Panc1 (cell line): Measurements from ENCODE around the gene SLC12A9.

Experiments used
- POLR2AphosphoS5 ChIP-seq: IDR thresholded peaks from 2 replicates; pipeline ENCODE4 v1.6.1; 2012; ENCODE audit warnings: mild to moderate bottlenecking, low read depth, low read length, moderate library complexity
- REST ChIP-seq, 2 experiments: IDR thresholded peaks; 2 replicates each; pipeline ENCODE4 v1.6.1; 2011 to 2012; ENCODE audit warnings: low read depth in 2 of 2, control low read depth in 1 of 2, low read length in 1 of 2, mild to moderate bottlenecking in 1 of 2, moderate library complexity in 1 of 2; ENCODE audit not compliant: insufficient read depth in 1 of 2
- SIN3A ChIP-seq: IDR thresholded peaks from 2 replicates; pipeline ENCODE4 v1.6.1; 2012; ENCODE audit warnings: low read depth, mild to moderate bottlenecking, low read length, moderate library complexity, borderline replicate concordance; ENCODE audit not compliant: insufficient read depth
- TF ChIP-seq, protein P1 (sequence below): fragments of 450-650 bp; IDR thresholded peaks from 2 replicates; pipeline ENCODE4 v1.5.1; 2017; ENCODE audit warnings: mild to moderate bottlenecking

GRCh38 chr7:100866729-100867039 lies 14.2 kb downstream of the SLC12A9 start:
- TF ChIP-seq, protein P1, sequence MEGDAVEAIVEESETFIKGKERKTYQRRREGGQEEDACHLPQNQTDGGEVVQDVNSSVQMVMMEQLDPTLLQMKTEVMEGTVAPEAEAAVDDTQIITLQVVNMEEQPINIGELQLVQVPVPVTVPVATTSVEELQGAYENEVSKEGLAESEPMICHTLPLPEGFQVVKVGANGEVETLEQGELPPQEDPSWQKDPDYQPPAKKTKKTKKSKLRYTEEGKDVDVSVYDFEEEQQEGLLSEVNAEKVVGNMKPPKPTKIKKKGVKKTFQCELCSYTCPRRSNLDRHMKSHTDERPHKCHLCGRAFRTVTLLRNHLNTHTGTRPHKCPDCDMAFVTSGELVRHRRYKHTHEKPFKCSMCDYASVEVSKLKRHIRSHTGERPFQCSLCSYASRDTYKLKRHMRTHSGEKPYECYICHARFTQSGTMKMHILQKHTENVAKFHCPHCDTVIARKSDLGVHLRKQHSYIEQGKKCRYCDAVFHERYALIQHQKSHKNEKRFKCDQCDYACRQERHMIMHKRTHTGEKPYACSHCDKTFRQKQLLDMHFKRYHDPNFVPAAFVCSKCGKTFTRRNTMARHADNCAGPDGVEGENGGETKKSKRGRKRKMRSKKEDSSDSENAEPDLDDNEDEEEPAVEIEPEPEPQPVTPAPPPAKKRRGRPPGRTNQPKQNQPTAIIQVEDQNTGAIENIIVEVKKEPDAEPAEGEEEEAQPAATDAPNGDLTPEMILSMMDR = no peak
- TF ChIP-seq POLR2AphosphoS5 (no peak), SIN3A (no peak), REST (IDR thresholded peaks at IDR 0.05; ENCODE audit: insufficient read depth in 1 of 2, low read depth in 2 of 2, low read length in 1 of 2) (no peak)
